Measurements from ENCODE around the gene SLC38A10.

The SLC38A10 gene

DNA sequence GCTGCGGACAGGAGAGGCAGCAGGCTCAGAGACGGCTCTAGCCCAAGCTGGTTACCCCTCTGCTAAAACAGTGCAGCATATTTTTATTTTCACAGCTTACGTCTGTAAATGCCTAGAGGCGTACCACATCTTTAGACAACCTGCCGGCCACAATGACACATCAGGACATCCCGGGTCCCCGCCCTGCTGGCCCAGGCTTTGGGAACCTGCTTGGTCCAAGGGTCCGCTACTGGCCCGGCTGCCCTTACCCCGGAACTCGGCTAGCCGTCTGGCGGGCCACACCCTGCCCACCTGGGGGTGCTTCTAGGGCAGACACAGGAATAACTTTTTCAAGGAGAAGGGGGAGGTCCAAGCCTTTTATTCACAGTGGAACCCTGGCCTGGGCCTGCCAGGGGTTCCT is 76.6 kb downstream of the SLC38A10 start:
- Histone ChIP-seq H3K4me2 (no peak overlapping the region), H3K27ac (no peak overlapping the region), H3K4me3 (no peak overlapping the region), H3K27me3 (no peaks in the 10 kb centered on the region), H4K20me1 (peaks cover 0 to 56% (median 13%) of the 10 kb centered on the region in 11 experiments; a peak in 13 of 22 replicates), H3K36me3 (peaks cover 0 to 54% (median 38%) of the 10 kb centered on the region in 11 experiments; a peak in 20 of 22 replicates), H3K9me3 (replicated peaks in 1 of 11) (no peaks in the 10 kb centered on the region), H3K4me1 (peaks cover 15 to 20% (median 18%) of the 10 kb centered on the region in 10 experiments), H3K9ac (peak overlapping the region in 2 of 11 experiments; percentile 13 to 29; a peak in 4 of 22 replicates)
- TF ChIP-seq Cebpa-rat (IDR thresholded peaks at IDR 0.05), result no peak

DNA sequence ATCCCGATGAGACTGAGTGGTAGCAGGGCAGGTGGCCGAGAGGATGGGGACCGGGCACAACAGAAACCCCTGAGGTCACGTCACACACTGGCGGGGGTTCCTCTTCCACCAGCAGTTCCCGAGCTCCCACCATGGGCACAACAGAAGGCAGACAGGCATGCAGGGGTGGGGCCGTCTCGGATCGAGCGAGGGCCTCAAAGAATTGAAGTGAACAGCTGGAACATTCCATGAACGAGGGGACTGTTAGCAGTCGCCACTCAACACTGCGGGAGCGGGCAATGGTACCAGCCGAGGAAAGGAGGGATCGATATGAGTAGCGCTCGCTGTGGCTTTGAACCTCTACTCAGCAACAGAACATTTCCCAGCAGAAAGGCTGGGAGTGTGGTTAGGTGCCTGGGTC is 77.6 kb downstream of the SLC38A10 start:
- Histone ChIP-seq H3K27ac (no peak overlapping the region), H3K4me1 (peaks cover 14 to 20% (median 15%) of the 10 kb centered on the region in 10 experiments), H3K27me3 (no peaks in the 10 kb centered on the region), H3K36me3 (peaks cover 0 to 55% (median 38%) of the 10 kb centered on the region in 11 experiments; a peak in 20 of 22 replicates), H4K20me1 (peaks cover 0 to 61% (median 13%) of the 10 kb centered on the region in 11 experiments; a peak in 13 of 22 replicates), H3K9ac (no peak overlapping the region), H3K4me3 (no peak overlapping the region), H3K4me2 (no peak overlapping the region), H3K9me3 (replicated peaks in 1 of 11) (no peaks in the 10 kb centered on the region)
- TF ChIP-seq Cebpa-rat (IDR thresholded peaks at IDR 0.05), result no peak

DNA sequence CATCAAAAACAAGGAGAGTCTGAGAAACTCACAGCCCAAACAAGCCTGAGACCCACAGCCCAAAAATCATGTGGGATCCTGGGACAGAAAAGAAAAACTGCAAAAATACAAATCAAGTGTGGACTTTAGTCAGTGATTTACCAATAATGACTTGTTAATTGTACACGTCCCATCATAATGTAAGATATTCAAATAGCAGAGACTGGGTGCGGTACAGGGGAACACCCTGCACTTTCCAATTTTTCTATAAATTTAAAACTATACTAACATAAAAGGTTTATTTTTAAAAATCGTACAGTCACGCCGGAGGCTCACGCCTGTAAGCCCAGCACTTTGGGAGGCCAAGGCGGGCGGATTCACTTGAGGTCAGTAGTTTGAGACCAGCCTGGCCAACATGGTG is 81.1 kb downstream of the SLC38A10 start:
- no peaks in the 10 kb centered on the region for H3K27me3 ChIP-seq
- TF ChIP-seq Cebpa-rat (IDR thresholded peaks at IDR 0.05), result no peak
- H3K36me3 ChIP-seq, result peaks cover 0 to 45% (median 26%) of the 10 kb centered on the region in 11 experiments; a peak in 20 of 22 replicates
- H3K9ac ChIP-seq, result no peak overlapping the region
- H3K27ac ChIP-seq, result no peak overlapping the region
- H3K4me3 ChIP-seq, result no peak overlapping the region
- H3K9me3 ChIP-seq (replicated peaks in 1 of 11), result no peaks in the 10 kb centered on the region
- peaks cover 13 to 26% (median 16%) of the 10 kb centered on the region in 10 experiments for H3K4me1 ChIP-seq
- H3K4me2 ChIP-seq, result no peak overlapping the region
- peaks cover 0 to 68% (median 13%) of the 10 kb centered on the region in 11 experiments; a peak in 11 of 22 replicates for H4K20me1 ChIP-seq

- TF ChIP-seq Cebpa-rat (IDR thresholded peaks at IDR 0.05), result no peak
- H3K27ac ChIP-seq, result no peak overlapping the region
- H3K36me3 ChIP-seq, result peaks cover 0 to 40% (median 18%) of the 10 kb centered on the region in 11 experiments; a peak in 15 of 22 replicates
- no peak overlapping the region for H3K4me3 ChIP-seq
- H3K4me1 ChIP-seq, result peaks cover 18 to 41% (median 24%) of the 10 kb centered on the region in 10 experiments
- H3K9me3 ChIP-seq (replicated peaks in 1 of 11), result no peaks in the 10 kb centered on the region
- H4K20me1 ChIP-seq, result peaks cover 0 to 68% (median 23%) of the 10 kb centered on the region in 11 experiments; a peak in 16 of 22 replicates
- no peak overlapping the region for H3K9ac ChIP-seq
- no peaks in the 10 kb centered on the region for H3K27me3 ChIP-seq
- no peak overlapping the region; a peak in 1 of 22 replicates for H3K4me2 ChIP-seq
Measured at GRCh38 chr17:81212365-81212764, 82.7 kb downstream of the SLC38A10 start.

- peak overlapping the region; percentile 66 to 87 (median 77) for H3K4me2 ChIP-seq
- peaks cover 0 to 34% (median 8%) of the 10 kb centered on the region in 11 experiments; a peak in 15 of 22 replicates for H3K36me3 ChIP-seq
- no peak overlapping the region for H3K4me3 ChIP-seq
- H3K27ac ChIP-seq, result peak overlapping the region in 1 of 11 experiments; percentile 12; a peak in 2 of 22 replicates
- peaks cover 23 to 56% (median 38%) of the 10 kb centered on the region in 10 experiments for H3K4me1 ChIP-seq
- H3K9me3 ChIP-seq (replicated peaks in 1 of 11), result no peaks in the 10 kb centered on the region
- no peaks in the 10 kb centered on the region for H3K27me3 ChIP-seq
- H4K20me1 ChIP-seq, result peaks cover 0 to 68% (median 33%) of the 10 kb centered on the region in 11 experiments; a peak in 17 of 22 replicates
- peak overlapping the region; percentile 11 to 64 (median 36); a peak in 12 of 22 replicates for H3K9ac ChIP-seq
- TF ChIP-seq Cebpa-rat (IDR thresholded peaks at IDR 0.05), result no peak
Measured at GRCh38 chr17:81210868-81211267, 84.2 kb downstream of the SLC38A10 start.

- peak overlapping the region; percentile 66 to 87 (median 77) for H3K4me2 ChIP-seq
- H3K9ac ChIP-seq, result peak overlapping the region in 10 of 11 experiments; percentile 11 to 64 (median 38); a peak in 9 of 22 replicates
- TF ChIP-seq Cebpa-rat (IDR thresholded peaks at IDR 0.05), result no peak
- no peak overlapping the region for H3K4me3 ChIP-seq
- H3K36me3 ChIP-seq, result peaks cover 0 to 30% (median 8%) of the 10 kb centered on the region in 11 experiments; a peak in 13 of 22 replicates
- no peaks in the 10 kb centered on the region for H3K27me3 ChIP-seq
- H4K20me1 ChIP-seq, result peaks cover 0 to 67% (median 33%) of the 10 kb centered on the region in 11 experiments; a peak in 17 of 22 replicates
- H3K27ac ChIP-seq, result no peak overlapping the region; a peak in 1 of 22 replicates
- peaks cover 23 to 60% (median 41%) of the 10 kb centered on the region in 10 experiments for H3K4me1 ChIP-seq
- H3K9me3 ChIP-seq (replicated peaks in 1 of 11), result no peaks in the 10 kb centered on the region
Measured at GRCh38 chr17:81210466-81210865, 84.6 kb downstream of the SLC38A10 start.

DNA sequence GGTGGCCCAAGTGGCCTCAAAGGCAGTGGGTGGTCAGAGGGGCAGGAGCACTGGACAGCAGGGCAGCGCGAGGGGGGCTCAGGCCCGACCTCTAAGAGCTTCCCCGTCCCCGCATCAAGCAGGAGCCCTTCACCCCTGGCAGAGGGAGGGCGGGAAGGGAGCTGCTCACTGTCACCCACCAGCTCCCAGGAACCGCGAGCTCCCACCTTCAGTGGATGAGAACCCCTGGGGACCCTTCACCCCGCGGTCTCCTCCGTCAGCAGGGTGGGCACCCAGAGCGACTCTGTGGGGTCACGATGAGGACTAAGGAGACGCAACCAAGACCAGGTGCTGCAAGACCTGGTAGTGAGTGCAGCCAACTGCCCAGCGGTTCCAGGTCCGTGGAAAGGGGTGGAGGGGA is 86.0 kb downstream of the SLC38A10 start:
- no peaks in the 10 kb centered on the region for H3K9me3 ChIP-seq (replicated peaks in 1 of 11)
- no peak for TF ChIP-seq Cebpa-rat (IDR thresholded peaks at IDR 0.05)
- no peak overlapping the region for H3K9ac ChIP-seq
- peaks cover 23 to 68% (median 42%) of the 10 kb centered on the region in 10 experiments for H3K4me1 ChIP-seq
- H3K36me3 ChIP-seq, result peaks cover 0 to 29% (median 10%) of the 10 kb centered on the region in 11 experiments; a peak in 14 of 22 replicates
- H3K4me2 ChIP-seq, result no peak overlapping the region
- peaks cover 0 to 75% (median 35%) of the 10 kb centered on the region in 11 experiments; a peak in 17 of 22 replicates for H4K20me1 ChIP-seq
- no peak overlapping the region for H3K27ac ChIP-seq
- no peaks in the 10 kb centered on the region for H3K27me3 ChIP-seq
- no peak overlapping the region for H3K4me3 ChIP-seq

GRCh38 chr17:81208651-81209050 is 86.5 kb downstream of the SLC38A10 start:
- H3K4me3 ChIP-seq, result no peak overlapping the region
- H3K36me3 ChIP-seq, result peaks cover 0 to 32% (median 10%) of the 10 kb centered on the region in 11 experiments; a peak in 15 of 22 replicates
- H3K27me3 ChIP-seq, result no peaks in the 10 kb centered on the region
- no peak overlapping the region; a peak in 1 of 22 replicates for H3K4me2 ChIP-seq
- H4K20me1 ChIP-seq, result peaks cover 0 to 75% (median 39%) of the 10 kb centered on the region in 11 experiments; a peak in 17 of 22 replicates
- no peak overlapping the region for H3K27ac ChIP-seq
- H3K4me1 ChIP-seq, result peaks cover 23 to 70% (median 42%) of the 10 kb centered on the region in 10 experiments
- TF ChIP-seq Cebpa-rat (IDR thresholded peaks at IDR 0.05), result no peak
- no peak overlapping the region for H3K9ac ChIP-seq
- H3K9me3 ChIP-seq (replicated peaks in 1 of 11), result no peaks in the 10 kb centered on the region
